Measurements from ENCODE around the gene FBXO31. TPM values are rescaled to one million over a fixed set of nuclear protein-coding genes. Genes with fewer than 3 reads are reported as not detected.

FBXO31 gene
- total and polyA plus RNA-seq, 2 of the 13 experiments (the other 11 are each of a cell fraction or from before 2014, with no cell fraction given) = 92.4 to 101 TPM

DNA sequence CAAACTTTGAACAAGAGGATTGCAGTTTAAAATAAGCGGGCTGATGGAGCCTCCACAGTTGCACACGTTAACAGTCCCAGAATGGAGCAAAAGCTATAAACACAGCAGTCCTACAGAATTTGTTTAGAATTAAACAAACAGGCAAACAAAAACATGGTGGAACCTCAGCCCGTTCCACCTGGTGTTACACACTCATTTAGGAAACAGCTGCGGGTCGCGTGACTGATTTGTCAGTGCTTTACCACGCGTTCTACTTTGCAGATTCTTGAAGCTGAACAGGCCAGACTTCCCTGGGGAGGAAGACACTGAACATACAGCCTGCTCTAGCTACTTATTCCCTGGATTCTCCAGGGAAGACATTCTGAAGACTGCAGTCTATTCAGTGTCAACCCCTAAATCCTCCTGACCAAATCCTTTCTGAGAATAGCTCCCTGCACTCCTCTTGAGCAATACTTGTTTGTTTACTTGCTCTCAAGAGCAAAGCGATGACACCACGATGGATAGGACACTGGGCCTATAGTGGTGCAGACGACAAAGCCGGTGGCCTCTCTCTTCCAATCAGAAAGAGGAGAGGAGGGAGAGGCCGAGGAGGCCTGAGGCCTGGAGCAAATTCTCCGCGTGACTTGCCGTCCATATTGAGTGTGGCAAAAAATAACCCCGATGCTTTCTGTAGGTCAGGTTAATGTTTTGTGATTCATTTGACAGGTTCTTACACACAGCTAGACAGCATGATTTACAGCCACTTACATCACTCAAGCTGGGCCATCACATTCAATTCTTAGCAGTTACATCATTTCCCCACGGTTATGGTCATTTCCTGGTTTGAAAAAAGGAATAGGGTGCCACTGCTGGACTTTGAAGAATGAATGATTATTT, 4.6 kb upstream of the FBXO31 start (continued):
- TF ChIP-seq, protein P1, sequence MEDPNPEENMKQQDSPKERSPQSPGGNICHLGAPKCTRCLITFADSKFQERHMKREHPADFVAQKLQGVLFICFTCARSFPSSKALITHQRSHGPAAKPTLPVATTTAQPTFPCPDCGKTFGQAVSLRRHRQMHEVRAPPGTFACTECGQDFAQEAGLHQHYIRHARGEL (CRISPR knock-in tag; IDR thresholded peaks at IDR 0.05) = no peak
- TF ChIP-seq PLRG1 (conservative IDR thresholded peaks at IDR 0.05) = no peak
- no peak for TF ChIP-seq FLYWCH1 (CRISPR knock-in tag; IDR thresholded peaks at IDR 0.05)
- no peak for TF ChIP-seq ZNF382 (CRISPR knock-in tag; IDR thresholded peaks at IDR 0.05; ENCODE audit: borderline replicate concordance)
- TF ChIP-seq, protein P2, sequence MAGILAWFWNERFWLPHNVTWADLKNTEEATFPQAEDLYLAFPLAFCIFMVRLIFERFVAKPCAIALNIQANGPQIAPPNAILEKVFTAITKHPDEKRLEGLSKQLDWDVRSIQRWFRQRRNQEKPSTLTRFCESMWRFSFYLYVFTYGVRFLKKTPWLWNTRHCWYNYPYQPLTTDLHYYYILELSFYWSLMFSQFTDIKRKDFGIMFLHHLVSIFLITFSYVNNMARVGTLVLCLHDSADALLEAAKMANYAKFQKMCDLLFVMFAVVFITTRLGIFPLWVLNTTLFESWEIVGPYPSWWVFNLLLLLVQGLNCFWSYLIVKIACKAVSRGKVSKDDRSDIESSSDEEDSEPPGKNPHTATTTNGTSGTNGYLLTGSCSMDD (CRISPR knock-in tag; IDR thresholded peaks at IDR 0.05) = no peak
- no peak; the same call in none of the 2 replicates for TF ChIP-seq STAG1 (CRISPR knock-in tag; IDR thresholded peaks at IDR 0.05)
- TF ChIP-seq, protein P3, sequence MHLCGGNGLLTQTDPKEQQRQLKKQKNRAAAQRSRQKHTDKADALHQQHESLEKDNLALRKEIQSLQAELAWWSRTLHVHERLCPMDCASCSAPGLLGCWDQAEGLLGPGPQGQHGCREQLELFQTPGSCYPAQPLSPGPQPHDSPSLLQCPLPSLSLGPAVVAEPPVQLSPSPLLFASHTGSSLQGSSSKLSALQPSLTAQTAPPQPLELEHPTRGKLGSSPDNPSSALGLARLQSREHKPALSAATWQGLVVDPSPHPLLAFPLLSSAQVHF (CRISPR knock-in tag; IDR thresholded peaks at IDR 0.05) = no peak
- TF ChIP-seq, protein P4, sequence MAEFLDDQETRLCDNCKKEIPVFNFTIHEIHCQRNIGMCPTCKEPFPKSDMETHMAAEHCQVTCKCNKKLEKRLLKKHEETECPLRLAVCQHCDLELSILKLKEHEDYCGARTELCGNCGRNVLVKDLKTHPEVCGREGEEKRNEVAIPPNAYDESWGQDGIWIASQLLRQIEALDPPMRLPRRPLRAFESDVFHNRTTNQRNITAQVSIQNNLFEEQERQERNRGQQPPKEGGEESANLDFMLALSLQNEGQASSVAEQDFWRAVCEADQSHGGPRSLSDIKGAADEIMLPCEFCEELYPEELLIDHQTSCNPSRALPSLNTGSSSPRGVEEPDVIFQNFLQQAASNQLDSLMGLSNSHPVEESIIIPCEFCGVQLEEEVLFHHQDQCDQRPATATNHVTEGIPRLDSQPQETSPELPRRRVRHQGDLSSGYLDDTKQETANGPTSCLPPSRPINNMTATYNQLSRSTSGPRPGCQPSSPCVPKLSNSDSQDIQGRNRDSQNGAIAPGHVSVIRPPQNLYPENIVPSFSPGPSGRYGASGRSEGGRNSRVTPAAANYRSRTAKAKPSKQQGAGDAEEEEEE (CRISPR knock-in tag; IDR thresholded peaks at IDR 0.05; ENCODE audit: borderline replicate concordance) = peak; percentile 90; the same call in 1 of the 2 replicates
- TF ChIP-seq SMARCC2 (IDR thresholded peaks at IDR 0.05) = no peak
- TF ChIP-seq ZKSCAN1 (IDR thresholded peaks at IDR 0.05; ENCODE audit: low read length) = peak; percentile 78; the same call in 1 of the 2 replicates
- peak; percentile 47; the same call in 1 of the 2 replicates for TF ChIP-seq RFXANK (CRISPR knock-in tag; IDR thresholded peaks at IDR 0.05)
- TF ChIP-seq ZSCAN20 (CRISPR knock-in tag; IDR thresholded peaks at IDR 0.05; ENCODE audit: borderline replicate concordance) = no peak
- TF ChIP-seq ZNF563 (CRISPR knock-in tag; IDR thresholded peaks at IDR 0.05) = no peak
- TF ChIP-seq, protein P5, sequence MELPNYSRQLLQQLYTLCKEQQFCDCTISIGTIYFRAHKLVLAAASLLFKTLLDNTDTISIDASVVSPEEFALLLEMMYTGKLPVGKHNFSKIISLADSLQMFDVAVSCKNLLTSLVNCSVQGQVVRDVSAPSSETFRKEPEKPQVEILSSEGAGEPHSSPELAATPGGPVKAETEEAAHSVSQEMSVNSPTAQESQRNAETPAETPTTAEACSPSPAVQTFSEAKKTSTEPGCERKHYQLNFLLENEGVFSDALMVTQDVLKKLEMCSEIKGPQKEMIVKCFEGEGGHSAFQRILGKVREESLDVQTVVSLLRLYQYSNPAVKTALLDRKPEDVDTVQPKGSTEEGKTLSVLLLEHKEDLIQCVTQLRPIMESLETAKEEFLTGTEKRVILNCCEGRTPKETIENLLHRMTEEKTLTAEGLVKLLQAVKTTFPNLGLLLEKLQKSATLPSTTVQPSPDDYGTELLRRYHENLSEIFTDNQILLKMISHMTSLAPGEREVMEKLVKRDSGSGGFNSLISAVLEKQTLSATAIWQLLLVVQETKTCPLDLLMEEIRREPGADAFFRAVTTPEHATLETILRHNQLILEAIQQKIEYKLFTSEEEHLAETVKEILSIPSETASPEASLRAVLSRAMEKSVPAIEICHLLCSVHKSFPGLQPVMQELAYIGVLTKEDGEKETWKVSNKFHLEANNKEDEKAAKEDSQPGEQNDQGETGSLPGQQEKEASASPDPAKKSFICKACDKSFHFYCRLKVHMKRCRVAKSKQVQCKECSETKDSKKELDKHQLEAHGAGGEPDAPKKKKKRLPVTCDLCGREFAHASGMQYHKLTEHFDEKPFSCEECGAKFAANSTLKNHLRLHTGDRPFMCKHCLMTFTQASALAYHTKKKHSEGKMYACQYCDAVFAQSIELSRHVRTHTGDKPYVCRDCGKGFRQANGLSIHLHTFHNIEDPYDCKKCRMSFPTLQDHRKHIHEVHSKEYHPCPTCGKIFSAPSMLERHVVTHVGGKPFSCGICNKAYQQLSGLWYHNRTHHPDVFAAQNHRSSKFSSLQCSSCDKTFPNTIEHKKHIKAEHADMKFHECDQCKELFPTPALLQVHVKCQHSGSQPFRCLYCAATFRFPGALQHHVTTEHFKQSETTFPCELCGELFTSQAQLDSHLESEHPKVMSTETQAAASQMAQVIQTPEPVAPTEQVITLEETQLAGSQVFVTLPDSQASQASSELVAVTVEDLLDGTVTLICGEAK (IDR thresholded peaks at IDR 0.05) = no peak
- TF ChIP-seq, protein P5 (CRISPR knock-in tag; IDR thresholded peaks at IDR 0.05) = peak; percentile 31; the same call in 1 of the 2 replicates
- TF ChIP-seq BCL6 (CRISPR knock-in tag; IDR thresholded peaks at IDR 0.05) = peak; percentile 96
- TF ChIP-seq ZNF670 (CRISPR knock-in tag; IDR thresholded peaks at IDR 0.05; ENCODE audit: borderline replicate concordance) = no peak

Data from HepG2 (cell line).